Measurements from ENCODE around the gene ADRA2C. TPM values are rescaled to one million over a fixed set of nuclear protein-coding genes. Genes with fewer than 3 reads are reported as not detected.

Gene ADRA2C
- polyA plus RNA-seq, 1 donor: 0.90 TPM

DNA sequence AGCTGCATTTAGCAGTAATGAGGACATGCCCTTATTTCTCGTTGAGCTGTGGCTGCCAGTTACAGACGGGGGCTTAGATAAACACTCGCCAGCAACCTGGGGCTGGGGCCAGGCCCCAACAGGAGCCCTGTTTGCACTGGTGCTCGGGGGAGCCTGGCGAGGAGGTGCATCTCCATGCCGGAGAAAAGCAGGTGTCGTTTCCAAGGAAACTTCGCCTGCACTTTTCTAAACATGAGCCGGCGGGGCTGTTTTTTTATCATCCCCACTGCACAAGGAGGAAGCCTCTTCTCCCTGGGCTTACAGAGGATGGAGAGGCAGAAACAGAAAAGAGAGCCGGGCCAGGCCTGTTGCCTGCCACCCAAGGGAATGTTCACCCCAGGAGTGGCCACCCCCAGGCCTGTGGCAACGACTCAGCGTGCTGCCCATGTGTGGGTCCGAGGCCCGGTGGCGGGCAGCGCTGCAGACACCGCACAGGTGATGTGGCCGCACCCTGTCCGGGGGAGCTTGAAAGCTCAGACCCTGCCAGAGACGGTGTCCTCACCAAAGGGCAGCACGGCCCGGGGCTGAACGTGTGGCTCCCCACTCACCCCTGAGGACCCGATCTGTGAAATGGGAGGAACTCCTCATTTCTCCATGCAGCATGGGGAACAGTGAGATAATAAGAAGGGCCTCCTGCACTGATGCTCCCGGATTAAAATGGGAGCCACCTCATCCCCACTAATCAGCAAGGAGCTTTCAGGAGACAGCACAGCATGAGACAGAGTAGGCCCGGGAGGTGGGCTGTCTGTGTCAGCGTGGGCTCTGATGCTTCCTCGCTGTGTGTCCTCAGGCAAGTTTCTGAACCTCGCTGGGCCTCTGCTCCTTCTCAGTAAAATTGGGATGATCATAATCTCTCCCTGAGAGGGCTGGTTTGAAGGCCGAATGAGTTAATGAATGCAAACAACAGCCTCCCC lies 33.8 kb upstream of the ADRA2C start:
- no CpG with 5 or more reads among the region's 31 CpGs for WGBS (ENCODE audit: insufficient coverage, low lambda C conversion rate)
- no peaks in the 10 kb centered on the region for H3K4me1 ChIP-seq (ENCODE audit: control insufficient read depth, insufficient read depth, low read length)
- peaks cover 28% of the 10 kb centered on the region for H3K27me3 ChIP-seq (ENCODE audit: control insufficient read depth, insufficient read depth, low read length)
- no peak overlapping the region for H3K27ac ChIP-seq (ENCODE audit: low read length)
- H3K36me3 ChIP-seq (ENCODE audit: control insufficient read depth, insufficient read depth, low read length): no peaks in the 10 kb centered on the region
- DNase-seq: no peak
- H3K9me3 ChIP-seq (ENCODE audit: control insufficient read depth, low read depth, low read length): no peaks in the 10 kb centered on the region
- no peak overlapping the region for H3K4me3 ChIP-seq (ENCODE audit: low read length)

DNA sequence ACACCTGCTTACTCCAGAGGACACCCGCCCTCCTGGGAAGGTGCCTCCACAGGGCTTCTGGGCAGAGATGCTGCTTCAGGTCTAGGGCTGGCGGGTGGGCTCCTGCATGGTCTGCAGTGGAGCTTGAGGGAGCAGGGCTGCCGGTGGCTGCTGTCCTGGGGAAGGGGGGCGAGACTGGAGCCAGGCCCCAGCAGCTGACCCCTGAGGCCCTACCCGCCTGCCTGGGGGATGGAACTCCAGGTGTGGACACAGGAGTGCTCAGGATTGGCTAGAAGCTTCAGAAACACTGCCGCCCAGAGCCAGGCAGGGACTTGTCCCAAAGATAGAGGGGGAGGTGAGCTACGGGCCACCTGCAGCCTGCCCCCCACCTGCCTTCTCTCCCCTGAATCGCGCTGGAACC lies 33.0 kb upstream of the ADRA2C start:
- no peak overlapping the region for H3K4me3 ChIP-seq (ENCODE audit: low read length)
- H3K4me1 ChIP-seq (ENCODE audit: control insufficient read depth, insufficient read depth, low read length): no peaks in the 10 kb centered on the region
- no peak for DNase-seq
- no peaks in the 10 kb centered on the region for H3K36me3 ChIP-seq (ENCODE audit: control insufficient read depth, insufficient read depth, low read length)
- H3K27ac ChIP-seq (ENCODE audit: low read length): no peak overlapping the region
- H3K9me3 ChIP-seq (ENCODE audit: control insufficient read depth, low read depth, low read length): no peaks in the 10 kb centered on the region
- peaks cover 28% of the 10 kb centered on the region for H3K27me3 ChIP-seq (ENCODE audit: control insufficient read depth, insufficient read depth, low read length)
- no CpG with 5 or more reads among the region's 9 CpGs for WGBS (ENCODE audit: insufficient coverage, low lambda C conversion rate)

DNA sequence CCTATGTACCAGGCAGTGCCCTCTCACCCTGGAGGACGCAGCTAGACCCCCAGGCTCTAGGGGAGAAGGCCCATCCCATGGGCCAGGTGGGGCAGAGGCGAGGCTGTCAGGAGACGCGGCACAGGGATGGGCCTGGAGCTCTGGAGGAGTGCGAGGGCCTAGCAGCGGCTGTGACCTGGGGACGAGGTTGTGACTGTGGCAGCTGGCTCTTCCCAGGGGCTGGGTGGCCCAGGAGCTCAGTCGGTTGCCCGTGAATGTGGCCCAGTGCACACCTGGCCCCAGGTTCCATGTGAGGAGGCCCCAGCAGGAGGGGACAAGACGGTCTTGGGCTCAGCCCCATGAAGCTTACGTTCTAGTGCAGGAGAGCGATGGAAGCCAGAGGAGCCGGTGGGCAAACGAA lies 31.0 kb upstream of the ADRA2C start:
- H3K4me1 ChIP-seq (ENCODE audit: control insufficient read depth, insufficient read depth, low read length): no peaks in the 10 kb centered on the region
- no peak overlapping the region for H3K27ac ChIP-seq (ENCODE audit: low read length)
- no peaks in the 10 kb centered on the region for H3K36me3 ChIP-seq (ENCODE audit: control insufficient read depth, insufficient read depth, low read length)
- H3K4me3 ChIP-seq (ENCODE audit: low read length): no peak overlapping the region
- no peak for DNase-seq
- peaks cover 18% of the 10 kb centered on the region for H3K27me3 ChIP-seq (ENCODE audit: control insufficient read depth, insufficient read depth, low read length)
- no peaks in the 10 kb centered on the region for H3K9me3 ChIP-seq (ENCODE audit: control insufficient read depth, low read depth, low read length)
- no CpG with 5 or more reads among the region's 14 CpGs for WGBS (ENCODE audit: insufficient coverage, low lambda C conversion rate)

DNA sequence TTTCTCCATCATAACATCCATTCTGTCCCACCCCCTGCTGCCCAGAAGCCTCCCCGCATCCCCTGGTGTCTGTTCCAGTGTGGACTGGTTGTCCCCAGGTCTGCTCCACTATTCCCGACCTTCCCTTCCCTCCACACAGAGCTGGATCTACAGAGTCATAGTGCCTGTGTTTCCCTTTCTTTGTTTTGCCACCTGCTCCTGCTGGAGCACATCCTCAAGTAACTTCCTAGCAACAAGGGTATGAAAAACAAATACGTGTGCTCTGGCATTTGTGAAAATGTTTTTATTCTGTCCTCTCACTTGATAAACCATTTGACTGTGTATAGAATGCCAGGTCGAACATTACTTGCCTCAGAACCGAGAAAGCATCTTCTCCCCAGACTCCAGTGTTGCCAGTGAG lies 29.9 kb upstream of the ADRA2C start:
- Histone ChIP-seq H3K4me1 (ENCODE audit: control insufficient read depth, insufficient read depth, low read length) (no peaks in the 10 kb centered on the region), H3K27me3 (ENCODE audit: control insufficient read depth, insufficient read depth, low read length) (peaks cover 18% of the 10 kb centered on the region), H3K27ac (ENCODE audit: low read length) (no peak overlapping the region), H3K36me3 (ENCODE audit: control insufficient read depth, insufficient read depth, low read length) (no peaks in the 10 kb centered on the region), H3K4me3 (ENCODE audit: low read length) (no peak overlapping the region), H3K9me3 (ENCODE audit: control insufficient read depth, low read depth, low read length) (no peaks in the 10 kb centered on the region)
- no CpG with 5 or more reads among the region's 5 CpGs for WGBS (ENCODE audit: insufficient coverage, low lambda C conversion rate)
- no peak for DNase-seq

DNA sequence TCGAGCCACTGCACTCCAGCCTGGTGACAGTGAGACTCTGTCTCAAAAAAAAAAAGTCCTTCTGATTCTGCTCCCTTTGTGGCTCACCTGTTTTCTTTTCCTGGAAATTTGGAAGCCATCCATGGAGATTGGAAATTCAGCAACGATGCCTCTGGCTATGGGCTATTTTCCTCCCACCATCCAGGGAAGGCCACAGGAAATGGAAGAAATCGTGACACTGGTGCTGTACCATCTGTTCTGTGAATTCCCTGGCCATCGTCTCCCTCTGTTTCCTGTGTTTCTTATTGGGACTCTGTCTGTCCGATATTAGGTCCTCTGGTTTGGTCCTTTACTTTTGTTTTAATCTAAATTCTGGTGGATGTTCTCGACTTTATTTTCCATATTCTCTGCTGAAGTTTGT lies 29.4 kb upstream of the ADRA2C start:
- WGBS (ENCODE audit: insufficient coverage, low lambda C conversion rate): 83% methylated on average over 4 of the region's 6 CpGs
- Histone ChIP-seq H3K9me3 (ENCODE audit: control insufficient read depth, low read depth, low read length) (no peaks in the 10 kb centered on the region), H3K27me3 (ENCODE audit: control insufficient read depth, insufficient read depth, low read length) (peaks cover 13% of the 10 kb centered on the region), H3K27ac (ENCODE audit: low read length) (no peak overlapping the region), H3K36me3 (ENCODE audit: control insufficient read depth, insufficient read depth, low read length) (no peaks in the 10 kb centered on the region), H3K4me3 (ENCODE audit: low read length) (no peak overlapping the region), H3K4me1 (ENCODE audit: control insufficient read depth, insufficient read depth, low read length) (no peaks in the 10 kb centered on the region)
- no peak for DNase-seq

DNA sequence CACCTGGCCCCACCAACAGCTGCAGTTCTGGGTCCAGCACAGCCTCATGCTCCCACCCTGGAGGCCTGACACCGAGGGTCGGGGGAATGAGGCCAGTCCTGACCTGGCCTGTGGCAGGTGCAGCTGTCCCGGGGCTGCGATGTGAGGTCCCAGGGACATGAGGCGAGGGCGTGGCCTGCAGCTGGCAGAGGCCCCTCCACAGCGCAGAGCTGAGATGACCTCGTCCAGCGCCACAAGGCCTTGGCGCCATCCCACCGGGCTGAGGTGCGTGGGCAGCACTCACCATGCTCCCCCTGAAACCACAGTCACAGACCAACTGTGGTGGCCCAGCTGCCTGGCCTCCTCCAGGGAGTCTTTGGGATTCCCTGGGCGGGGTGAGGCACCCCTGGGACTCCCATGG lies 26.6 kb upstream of the ADRA2C start:
- Histone ChIP-seq H3K27ac (ENCODE audit: low read length) (no peak overlapping the region), H3K4me3 (ENCODE audit: low read length) (no peak overlapping the region), H3K4me1 (ENCODE audit: control insufficient read depth, insufficient read depth, low read length) (no peaks in the 10 kb centered on the region), H3K27me3 (ENCODE audit: control insufficient read depth, insufficient read depth, low read length) (peaks cover 25% of the 10 kb centered on the region), H3K36me3 (ENCODE audit: control insufficient read depth, insufficient read depth, low read length) (no peaks in the 10 kb centered on the region), H3K9me3 (ENCODE audit: control insufficient read depth, low read depth, low read length) (no peaks in the 10 kb centered on the region)
- no peak for DNase-seq
- WGBS (ENCODE audit: insufficient coverage, low lambda C conversion rate): no CpG with 5 or more reads among the region's 13 CpGs

DNA sequence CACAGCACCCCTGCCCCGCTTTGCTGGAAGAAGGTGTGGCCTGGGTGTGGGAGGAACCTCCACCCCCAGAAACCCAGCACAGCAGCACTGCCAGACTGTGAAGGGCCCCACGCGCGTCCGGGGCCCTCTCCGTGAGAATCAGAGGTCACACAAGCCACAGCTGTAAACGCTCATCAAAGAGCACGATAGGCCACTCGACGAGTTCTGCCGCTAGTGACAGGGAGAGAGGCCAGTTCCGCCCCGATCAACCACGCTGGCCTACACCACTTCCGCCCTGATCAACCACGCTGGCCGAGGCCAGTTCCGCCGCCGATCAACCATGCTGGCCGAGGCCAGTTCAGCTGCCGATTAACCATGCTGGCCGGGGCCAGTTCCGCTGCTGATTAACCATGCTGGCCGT lies 25.9 kb upstream of the ADRA2C start:
- WGBS (ENCODE audit: insufficient coverage, low lambda C conversion rate): no CpG with 5 or more reads among the region's 25 CpGs
- no peaks in the 10 kb centered on the region for H3K36me3 ChIP-seq (ENCODE audit: control insufficient read depth, insufficient read depth, low read length)

DNA sequence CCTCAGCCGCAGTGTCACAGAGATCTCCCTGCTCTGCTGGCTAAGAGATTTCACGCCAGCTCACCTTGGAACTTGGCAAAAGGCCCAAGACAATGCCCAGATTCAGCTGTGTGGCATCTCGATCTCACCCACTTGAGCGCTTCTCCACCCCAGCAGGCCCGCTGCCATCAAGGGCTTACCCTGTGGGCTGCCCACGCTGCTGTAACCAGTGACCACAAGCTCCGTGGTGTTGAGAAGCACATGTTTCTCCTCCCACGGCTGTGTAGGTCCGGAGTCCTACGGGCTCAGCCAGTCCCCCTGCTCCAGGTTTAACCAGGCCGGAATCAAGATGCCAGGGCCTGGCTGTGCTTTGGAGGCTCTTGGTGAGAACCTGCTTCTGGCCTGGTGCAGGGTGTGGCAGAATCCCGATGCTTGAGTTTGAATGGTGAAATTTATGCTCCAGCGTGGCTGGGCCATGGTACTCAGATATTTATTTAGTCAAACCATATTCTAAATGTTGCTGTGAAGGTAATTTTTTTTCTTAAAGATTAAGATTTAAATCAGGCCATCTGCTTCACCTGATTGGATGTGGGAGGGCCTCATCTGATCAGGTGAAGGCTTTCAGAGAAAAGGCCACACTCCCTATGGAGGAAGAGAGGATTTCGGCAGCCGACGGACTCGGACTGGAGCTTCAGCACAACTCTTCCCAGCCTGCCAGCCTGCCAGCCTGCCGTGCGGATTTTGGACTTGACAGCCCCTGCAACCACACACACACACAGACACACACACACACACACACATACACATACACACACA lies 24.8 kb upstream of the ADRA2C start:
- DNase-seq: no peak
- H3K4me1 ChIP-seq (ENCODE audit: control insufficient read depth, insufficient read depth, low read length): no peaks in the 10 kb centered on the region
- H3K27me3 ChIP-seq (ENCODE audit: control insufficient read depth, insufficient read depth, low read length): peaks cover 40% of the 10 kb centered on the region
- H3K4me3 ChIP-seq (ENCODE audit: low read length): no peak overlapping the region
- WGBS (ENCODE audit: insufficient coverage, low lambda C conversion rate): 100% methylated on average over 1 of the region's 19 CpGs
- no peak overlapping the region for H3K27ac ChIP-seq (ENCODE audit: low read length)
- no peaks in the 10 kb centered on the region for H3K9me3 ChIP-seq (ENCODE audit: control insufficient read depth, low read depth, low read length)
- no peaks in the 10 kb centered on the region for H3K36me3 ChIP-seq (ENCODE audit: control insufficient read depth, insufficient read depth, low read length)

More for the DNA sequence above, 25.9 kb upstream of the ADRA2C start:
- Histone ChIP-seq H3K4me1 (ENCODE audit: control insufficient read depth, insufficient read depth, low read length) (no peaks in the 10 kb centered on the region), H3K4me3 (ENCODE audit: low read length) (no peak overlapping the region), H3K27me3 (ENCODE audit: control insufficient read depth, insufficient read depth, low read length) (peaks cover 31% of the 10 kb centered on the region), H3K27ac (ENCODE audit: low read length) (no peak overlapping the region), H3K9me3 (ENCODE audit: control insufficient read depth, low read depth, low read length) (no peaks in the 10 kb centered on the region)
- no peak for DNase-seq

DNA sequence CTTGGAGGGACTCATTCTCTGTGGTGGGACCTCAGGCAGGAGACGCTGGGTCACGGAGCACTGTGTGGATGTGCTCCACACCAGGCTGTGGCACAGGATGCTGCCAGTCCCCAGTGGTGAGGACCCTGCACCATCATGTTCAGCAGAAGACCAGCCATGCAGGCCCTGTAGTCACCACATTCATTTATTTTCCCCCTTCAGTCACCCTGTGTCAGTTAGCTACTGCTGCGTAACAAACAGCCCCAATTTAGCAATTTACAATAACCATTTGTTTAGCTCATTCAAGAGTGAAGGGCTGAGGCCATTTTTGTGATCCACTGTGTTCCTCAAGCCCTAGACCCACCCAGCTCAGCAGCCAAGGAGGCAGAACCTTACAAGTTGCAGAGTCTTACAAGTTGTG lies 23.6 kb upstream of the ADRA2C start:
- DNase-seq: no peak
- Histone ChIP-seq H3K9me3 (ENCODE audit: control insufficient read depth, low read depth, low read length) (no peaks in the 10 kb centered on the region), H3K27me3 (ENCODE audit: control insufficient read depth, insufficient read depth, low read length) (peaks cover 50% of the 10 kb centered on the region), H3K4me1 (ENCODE audit: control insufficient read depth, insufficient read depth, low read length) (no peaks in the 10 kb centered on the region), H3K36me3 (ENCODE audit: control insufficient read depth, insufficient read depth, low read length) (no peaks in the 10 kb centered on the region), H3K4me3 (ENCODE audit: low read length) (no peak overlapping the region), H3K27ac (ENCODE audit: low read length) (no peak overlapping the region)
- WGBS (ENCODE audit: insufficient coverage, low lambda C conversion rate): no CpG with 5 or more reads among the region's 3 CpGs

DNA sequence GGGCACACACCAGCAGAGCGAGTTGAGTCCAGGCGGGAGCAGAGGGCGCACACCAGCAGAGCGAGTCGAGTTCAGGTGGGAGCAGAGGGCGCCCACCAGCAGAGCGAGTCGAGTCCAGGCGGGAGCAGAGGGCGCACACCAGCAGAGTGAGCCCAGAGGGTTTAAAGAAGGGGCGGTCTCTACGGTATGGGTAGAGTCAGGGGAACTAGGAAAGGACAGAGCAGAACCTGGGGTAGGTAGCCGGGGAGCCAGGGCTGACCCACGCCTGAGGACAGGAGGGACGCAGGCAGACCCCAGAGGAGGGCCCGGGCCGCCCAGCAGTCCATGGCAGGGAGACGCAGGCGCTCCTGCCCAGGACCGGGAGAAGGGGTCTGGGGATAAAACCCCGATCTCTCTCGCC lies 22.0 kb upstream of the ADRA2C start:
- Histone ChIP-seq H3K27me3 (ENCODE audit: control insufficient read depth, insufficient read depth, low read length) (peaks cover 65% of the 10 kb centered on the region), H3K36me3 (ENCODE audit: control insufficient read depth, insufficient read depth, low read length) (no peaks in the 10 kb centered on the region), H3K9me3 (ENCODE audit: control insufficient read depth, low read depth, low read length) (no peaks in the 10 kb centered on the region), H3K4me1 (ENCODE audit: control insufficient read depth, insufficient read depth, low read length) (no peaks in the 10 kb centered on the region), H3K27ac (ENCODE audit: low read length) (no peak overlapping the region), H3K4me3 (ENCODE audit: low read length) (no peak overlapping the region)
- DNase-seq: no peak
- WGBS (ENCODE audit: insufficient coverage, low lambda C conversion rate): no CpG with 5 or more reads among the region's 22 CpGs
